ENCODE measurements around the gene TJAP1. TPM values are rescaled to one million over a fixed set of nuclear protein-coding genes. Genes with fewer than 3 reads are reported as not detected.

Gene TJAP1
- polyA plus RNA-seq, 1 donor (not counting 4 experiments of a cell fraction or from before 2014, with no cell fraction given), result 23.3 TPM

DNA sequence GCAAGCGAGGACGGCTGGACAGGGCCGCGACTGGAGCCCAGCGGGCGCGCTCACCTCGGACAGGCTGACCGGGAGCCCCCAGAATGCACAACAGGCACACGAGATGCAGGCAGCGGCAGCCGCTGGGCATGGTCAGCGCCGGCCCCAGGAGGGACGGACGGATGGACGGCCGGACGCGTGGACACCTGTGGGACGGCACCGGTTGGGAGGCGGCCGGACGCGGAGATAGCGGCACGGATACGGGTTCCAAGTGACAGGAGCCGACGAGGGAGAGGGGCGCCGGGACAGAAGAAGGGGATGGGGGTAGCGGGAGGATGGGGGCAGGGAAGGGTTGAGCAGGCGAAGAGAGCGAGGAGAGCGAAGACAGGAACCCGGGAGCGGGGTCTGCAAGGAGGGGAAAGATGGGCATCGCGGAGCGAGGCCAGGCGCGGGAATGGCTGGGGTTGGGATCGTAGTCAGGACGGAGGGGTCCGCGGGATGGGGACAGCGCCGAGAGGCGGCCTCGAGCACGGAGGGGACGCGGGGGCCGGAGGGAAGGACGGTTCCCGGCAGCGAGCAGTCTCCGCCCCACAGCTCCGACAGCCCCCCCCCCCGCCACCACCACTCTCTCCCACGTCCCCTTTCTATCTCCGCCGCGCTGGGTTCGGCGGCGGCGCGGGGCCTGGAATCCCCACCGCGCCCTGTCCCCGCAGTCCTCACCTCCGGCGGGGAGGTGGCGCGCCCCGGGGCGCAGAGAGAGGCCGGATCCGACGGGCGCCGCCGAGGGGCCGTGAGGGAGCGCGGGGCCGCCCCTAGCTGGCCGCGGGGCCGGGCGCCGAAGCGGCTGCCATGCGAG, 22.5 kb upstream of the TJAP1 start:
- H3K9me1 ChIP-seq (ENCODE audit: control insufficient read depth, extremely low read depth, insufficient read depth, low read length), result no peaks in the 10 kb centered on the region
- H3K9me3 ChIP-seq (ENCODE audit: control insufficient read depth, low read depth, low read length), result no peaks in the 10 kb centered on the region
- H3K4me3 ChIP-seq (ENCODE audit: control insufficient read depth in 2 of 3, extremely low read depth in 1 of 3, insufficient read depth in 2 of 3, low read depth in 1 of 3, low read length in 3 of 3), result peak overlapping the region; percentile 65 to 78 (median 72)
- peaks cover 6% of the 10 kb centered on the region for H4K20me1 ChIP-seq (ENCODE audit: control insufficient read depth, extremely low read depth, insufficient read depth, low read length)
- peak overlapping the region; percentile 14 for H3K27ac ChIP-seq (ENCODE audit: control insufficient read depth, insufficient read depth, low read length)
- peak overlapping the region; percentile 80 for H3K4me2 ChIP-seq (ENCODE audit: control insufficient read depth, extremely low read depth, insufficient read depth, low read depth, low read length)
- H3K36me3 ChIP-seq (ENCODE audit: control insufficient read depth in 2 of 2, extremely low read depth in 1 of 2, insufficient read depth in 2 of 2, low read length in 2 of 2), result peaks cover 13 to 18% of the 10 kb centered on the region in 2 experiments
- DNase-seq (ENCODE audit: low read depth, low spot score) (no peak), FAIRE-seq (no peak)
- dilution Hi-C loops (cut with MboI; ENCODE audit: extremely low pct_ligation_motif_present, low sequenced_read_pairs), result no loop called here
- TF ChIP-seq CTCF (optimal IDR thresholded peaks at IDR 0.05 in 1 of 3, IDR thresholded peaks at IDR 0.05 in 1 of 3, conservative IDR thresholded peaks at IDR 0.05 in 1 of 3; ENCODE audit: extremely low read depth in 1 of 3, insufficient read depth in 2 of 3, low read length in 3 of 3) (no peak), EZH2 (IDR thresholded peaks at IDR 0.05; ENCODE audit: low read length) (no peak)
- peak overlapping the region; percentile 9 for H2AFZ ChIP-seq (ENCODE audit: control insufficient read depth, low read length)
- H3K4me1 ChIP-seq (ENCODE audit: control insufficient read depth, extremely low read depth, insufficient read depth, low read length), result peaks cover 29% of the 10 kb centered on the region
- H3K9ac ChIP-seq (ENCODE audit: control insufficient read depth, extremely low read depth, insufficient read depth, low read length), result peak overlapping the region; percentile 65
- peaks cover 4% of the 10 kb centered on the region for H3K79me2 ChIP-seq (ENCODE audit: control insufficient read depth, insufficient read depth, low read length)
- H3K27me3 ChIP-seq (ENCODE audit: control insufficient read depth, extremely low read depth, insufficient read depth, low read length), result no peaks in the 10 kb centered on the region

- peaks cover 4% of the 10 kb centered on the region for H3K79me2 ChIP-seq (ENCODE audit: control insufficient read depth, insufficient read depth, low read length)
- peak within 1 kb of the TSS; percentile 70 for H2AFZ ChIP-seq (ENCODE audit: control insufficient read depth, low read length)
- no peaks in the 10 kb centered on the region for H3K9me3 ChIP-seq (ENCODE audit: control insufficient read depth, low read depth, low read length)
- H3K27me3 ChIP-seq (ENCODE audit: control insufficient read depth, extremely low read depth, insufficient read depth, low read length), result no peaks in the 10 kb centered on the region
- peak within 1 kb of the TSS; percentile 65 to 84 (median 78) for H3K4me3 ChIP-seq (ENCODE audit: control insufficient read depth in 2 of 3, extremely low read depth in 1 of 3, insufficient read depth in 2 of 3, low read depth in 1 of 3, low read length in 3 of 3)
- no peaks in the 10 kb centered on the region for H3K9me1 ChIP-seq (ENCODE audit: control insufficient read depth, extremely low read depth, insufficient read depth, low read length)
- peak within 1 kb of the TSS; percentile 47 for H3K27ac ChIP-seq (ENCODE audit: control insufficient read depth, insufficient read depth, low read length)
- TF ChIP-seq EZH2 (IDR thresholded peaks at IDR 0.05; ENCODE audit: low read length) (no peak), CTCF (optimal IDR thresholded peaks at IDR 0.05 in 1 of 3, IDR thresholded peaks at IDR 0.05 in 1 of 3, conservative IDR thresholded peaks at IDR 0.05 in 1 of 3; ENCODE audit: extremely low read depth in 1 of 3, insufficient read depth in 2 of 3, low read length in 3 of 3) (no peak)
- peaks cover 6% of the 10 kb centered on the region for H4K20me1 ChIP-seq (ENCODE audit: control insufficient read depth, extremely low read depth, insufficient read depth, low read length)
- peak; percentile 55 for DNase-seq (ENCODE audit: low read depth, low spot score)
- peak within 1 kb of the TSS; percentile 65 for H3K9ac ChIP-seq (ENCODE audit: control insufficient read depth, extremely low read depth, insufficient read depth, low read length)
- FAIRE-seq, result peak; percentile 26
- H3K36me3 ChIP-seq (ENCODE audit: control insufficient read depth in 2 of 2, extremely low read depth in 1 of 2, insufficient read depth in 2 of 2, low read length in 2 of 2), result peaks cover 9 to 18% of the 10 kb centered on the region in 2 experiments
- peaks cover 29% of the 10 kb centered on the region for H3K4me1 ChIP-seq (ENCODE audit: control insufficient read depth, extremely low read depth, insufficient read depth, low read length)
- dilution Hi-C loops (cut with MboI; ENCODE audit: extremely low pct_ligation_motif_present, low sequenced_read_pairs), result no loop called here
- H3K4me2 ChIP-seq (ENCODE audit: control insufficient read depth, extremely low read depth, insufficient read depth, low read depth, low read length), result peak within 1 kb of the TSS; percentile 80
Measured at GRCh38 chr6:43455531-43456428, 21.6 kb upstream of the TJAP1 start, which contains the start of gene DLK2. DLK2 (minus strand) TSS chr6:43455548; CDS start chr6:43454825, 723 bp downstream.

All from keratinocyte (primary cell).